CD4-positive, alpha-beta memory T cell (primary cell): Measurements from ENCODE around the gene KIAA0753. TPM values are rescaled to one million over a fixed set of nuclear protein-coding genes. Genes with fewer than 3 reads are reported as not detected.

Experiments used
- CTCF ChIA-PET: fragments of 350-600 bp; sonication (Branson Sonifier 250); formaldehyde crosslinking; loops from one replicate; lab custom pipeline; 2021; ENCODE audit warnings: inconsistent platforms; ENCODE audit not compliant: partially characterized antibody; lab: Charles Lee
- POLR2A ChIA-PET: fragments of 350-600 bp; sonication (Branson Sonifier 250); formaldehyde crosslinking; loops from one replicate; lab custom pipeline; 2021; ENCODE audit not compliant: partially characterized antibody; lab: Charles Lee
- DNase-seq, 5 donors: peaks; one replicate each; pipeline versions ENCODE4 v3.0.0 to v3.0.0-alpha.2; 2020 to 2022; ENCODE audit warnings: mixed read lengths in 1 of 5
- H3K27ac ChIP-seq: one replicate; pipeline ENCODE4 v1.7.0; 2013; ENCODE audit warnings: low read depth, low read length
- H3K27me3 ChIP-seq: 2 replicates; pipeline ENCODE4 v1.7.0; 2013; ENCODE audit warnings: mild to moderate bottlenecking, low read length, moderate library complexity; ENCODE audit not compliant: insufficient read depth
- H3K36me3 ChIP-seq: 2 replicates; pipeline ENCODE4 v1.7.0; 2013; ENCODE audit warnings: mild to moderate bottlenecking, low read length, moderate library complexity; ENCODE audit not compliant: insufficient read depth
- H3K4me1 ChIP-seq: 2 replicates; pipeline ENCODE4 v1.7.0; 2013; ENCODE audit warnings: mild to moderate bottlenecking, low read length, moderate library complexity; ENCODE audit not compliant: insufficient read depth
- H3K4me3 ChIP-seq, 2 donors: one replicate each; pipeline ENCODE4 v1.7.0; 2013; ENCODE audit warnings: low read length in 2 of 2, mild to moderate bottlenecking in 1 of 2
- H3K9me3 ChIP-seq, 2 donors: one replicate each; pipeline ENCODE4 v1.7.0; 2013; ENCODE audit warnings: low read length in 2 of 2, control low read depth in 1 of 2; ENCODE audit not compliant: control insufficient read depth in 1 of 2
- H3K27ac Mint-ChIP-seq, 7 donors: one replicate each; pipeline ENCODE4 v1.8.0; 2020 to 2021; ENCODE audit warnings: mixed read lengths in 7 of 7, mild to moderate bottlenecking in 6 of 7, inconsistent platforms in 3 of 7, moderate library complexity in 3 of 7
- H3K27me3 Mint-ChIP-seq, 2 donors: one replicate each; pipeline ENCODE4 v1.8.0; 2020 to 2021; ENCODE audit warnings: mixed read lengths in 2 of 2
- H3K36me3 Mint-ChIP-seq, 2 donors: one replicate each; pipeline ENCODE4 v1.8.0; 2020 to 2021; ENCODE audit warnings: mixed read lengths in 2 of 2, inconsistent platforms in 1 of 2, mild to moderate bottlenecking in 1 of 2
- H3K4me1 Mint-ChIP-seq, 4 donors: one replicate each; pipeline ENCODE4 v1.8.0; 2020 to 2021; ENCODE audit warnings: mixed read lengths in 4 of 4, mild to moderate bottlenecking in 1 of 4
- H3K4me3 Mint-ChIP-seq, 8 donors: one replicate each; pipeline ENCODE4 v1.8.0; 2020 to 2021; ENCODE audit warnings: mixed read lengths in 8 of 8, mild to moderate bottlenecking in 7 of 8, moderate library complexity in 6 of 8, inconsistent platforms in 3 of 8
- H3K9me3 Mint-ChIP-seq, 8 donors: one replicate each; pipeline ENCODE4 v1.8.0; 2020 to 2021; ENCODE audit warnings: mixed read lengths in 8 of 8, mild to moderate bottlenecking in 5 of 8, inconsistent platforms in 3 of 8, moderate library complexity in 1 of 8
- intact Hi-C: fragments of 100-400 bp; cut with micrococcal nuclease; formaldehyde crosslinking; loops from one replicate; pipeline ENCODE4 v1.15.1; 2023
- polyA plus RNA-seq, 2 donors: library from polyadenylated mRNA; unstranded; fragments of 300-500 nt; fragmentation: Illumina TruSeq; gene quantifications; one replicate each; pipeline ENCODE4 v1.2.3, GENCODE V29; 2021
- total RNA-seq, 2 experiments: library from RNA; stranded (reverse); gene quantifications; one replicate each; pipeline ENCODE4 v1.2.3, GENCODE V29; 2021

The KIAA0753 gene
- total and polyA plus RNA-seq, 4 experiments from 2014 or later = 1.8 to 18.6 (median 9.5) TPM

- DNase-seq = no peak
- peaks cover 23 to 53% of the 10 kb centered on the region in 2 donors for H3K36me3 Mint-ChIP-seq
- no peak overlapping the region for H3K4me3 ChIP-seq
- H3K27me3 Mint-ChIP-seq = no peaks in the 10 kb centered on the region
- H3K4me3 Mint-ChIP-seq = peak overlapping the region in 6 of 8 donors; percentile 29 to 96 (median 60)
- H3K9me3 Mint-ChIP-seq = no peaks in the 10 kb centered on the region
- peak overlapping the region; percentile 6 to 99 (median 80) for H3K27ac Mint-ChIP-seq
- H3K4me1 ChIP-seq = peaks cover 40% of the 10 kb centered on the region
- no peaks in the 10 kb centered on the region for H3K9me3 ChIP-seq
- intact Hi-C loops = loop anchor here (10.0 kb wide), 2 partner anchors 112 to 168 kb away; partner anchors contain the start of gene XAF1
- H3K27ac ChIP-seq = peak overlapping the region; percentile 81
- POLR2A ChIA-PET = interaction anchor here (3.4 to 5.6 kb wide), 2 partner anchors 8 to 15 kb away, joined by 30 to 78 read pairs; partner anchors contain the start of genes C17orf100 and MED31
- no peaks in the 10 kb centered on the region for H3K27me3 ChIP-seq
- H3K36me3 ChIP-seq = peaks cover 15% of the 10 kb centered on the region
- peaks cover 25 to 81% (median 51%) of the 10 kb centered on the region in 4 donors for H3K4me1 Mint-ChIP-seq
- CTCF ChIA-PET = interaction anchor here (1.5 to 1.9 kb wide), 2 partner anchors 9 to 24 kb away, joined by 3 to 9 read pairs; partner anchors contain the start of genes C17orf100 and MED31
These were observed 2.1 kb upstream of the KIAA0753 start for GRCh38 chr17:6642592-6642991.

- H3K4me1 Mint-ChIP-seq = peaks cover 20 to 72% (median 45%) of the 10 kb centered on the region in 4 donors
- H3K4me3 Mint-ChIP-seq = peak overlapping the region; percentile 95 to 98 (median 96)
- Histone ChIP-seq H3K36me3 (peaks cover 12% of the 10 kb centered on the region), H3K27me3 (no peaks in the 10 kb centered on the region), H3K9me3 (no peaks in the 10 kb centered on the region), H3K4me3 (peak overlapping the region; percentile 74 to 94), H3K27ac (peak overlapping the region; percentile 81), H3K4me1 (peaks cover 40% of the 10 kb centered on the region)
- peaks cover 18 to 43% of the 10 kb centered on the region in 2 donors for H3K36me3 Mint-ChIP-seq
- CTCF ChIA-PET = interaction anchor here (0.9 to 1.9 kb wide), 3 partner anchors 10 to 25 kb away, joined by 3 to 9 read pairs (median 3); partner anchors contain the start of genes C17orf100 and MED31
- H3K27ac Mint-ChIP-seq = peak overlapping the region; percentile 96 to 99 (median 98)
- DNase-seq = peak in 3 of 5 donors; percentile 18 to 47 (median 21)
- POLR2A ChIA-PET = interaction anchor here (0.6 to 5.6 kb wide), 9 partner anchors 9 to 1606 kb away, joined by 3 to 78 read pairs (median 4); partner anchors contain the start of genes C17orf100, CTC1, MED31 and NUP88
- intact Hi-C loops = loop anchor here (2.0 to 10.0 kb wide), 3 partner anchors 113 to 1057 kb away; partner anchors contain the start of genes NLRP1 and XAF1
- no peaks in the 10 kb centered on the region for H3K9me3 Mint-ChIP-seq
- no peaks in the 10 kb centered on the region for H3K27me3 Mint-ChIP-seq
These were observed 844 bp upstream of the KIAA0753 start for GRCh38 chr17:6641247-6641863.

- Histone ChIP-seq H3K4me3 (peak overlapping the region; percentile 74 to 94), H3K4me1 (peaks cover 40% of the 10 kb centered on the region), H3K9me3 (no peaks in the 10 kb centered on the region), H3K27ac (peak overlapping the region; percentile 81), H3K27me3 (no peaks in the 10 kb centered on the region), H3K36me3 (peaks cover 8% of the 10 kb centered on the region)
- peaks cover 16 to 34% of the 10 kb centered on the region in 2 donors for H3K36me3 Mint-ChIP-seq
- DNase-seq = peak in 1 of 5 donors; percentile 53
- intact Hi-C loops = loop anchor here (1.0 to 10.0 kb wide), 4 partner anchors 11 to 1055 kb away; partner anchors contain the start of genes C17orf100, MED31, NLRP1 and XAF1
- peak overlapping the region; percentile 95 to 98 (median 96) for H3K4me3 Mint-ChIP-seq
- H3K27ac Mint-ChIP-seq = peak overlapping the region; percentile 96 to 99 (median 98)
- H3K9me3 Mint-ChIP-seq = no peaks in the 10 kb centered on the region
- no peaks in the 10 kb centered on the region for H3K27me3 Mint-ChIP-seq
- ChIA-PET CTCF (no interaction called here), POLR2A (interaction anchor here (1.0 to 5.6 kb wide), 7 partner anchors 9 to 598 kb away, joined by 3 to 78 read pairs (median 3); partner anchors contain the start of genes C17orf100, MED31 and XAF1)
- H3K4me1 Mint-ChIP-seq = peaks cover 16 to 61% (median 40%) of the 10 kb centered on the region in 4 donors
These were observed 650 bp downstream of the KIAA0753 start for GRCh38 chr17:6639586-6640535.

GRCh38 chr17:6639014-6639585 is 1.4 kb downstream of the KIAA0753 start:
- no peaks in the 10 kb centered on the region for H3K27me3 Mint-ChIP-seq
- H3K27me3 ChIP-seq = no peaks in the 10 kb centered on the region
- intact Hi-C loops = no loop called here
- H3K36me3 Mint-ChIP-seq = peaks cover 16 to 32% of the 10 kb centered on the region in 2 donors
- peak overlapping the region; percentile 23 to 99 (median 86) for H3K27ac Mint-ChIP-seq
- CTCF ChIA-PET = no interaction called here
- peak overlapping the region; percentile 81 for H3K27ac ChIP-seq
- H3K36me3 ChIP-seq = peaks cover 8% of the 10 kb centered on the region
- H3K4me1 ChIP-seq = peaks cover 40% of the 10 kb centered on the region
- peak overlapping the region; percentile 17 to 94 for H3K4me3 ChIP-seq
- H3K9me3 Mint-ChIP-seq = no peaks in the 10 kb centered on the region
- POLR2A ChIA-PET = interaction anchor here (1.0 to 5.6 kb wide), 4 partner anchors 9 to 166 kb away, joined by 3 to 78 read pairs (median 16); partner anchors contain the start of genes C17orf100 and MED31
- DNase-seq = peak in 1 of 5 donors; percentile 33
- peak overlapping the region; percentile 95 to 98 (median 96) for H3K4me3 Mint-ChIP-seq
- no peaks in the 10 kb centered on the region for H3K9me3 ChIP-seq
- H3K4me1 Mint-ChIP-seq = peaks cover 12 to 55% (median 36%) of the 10 kb centered on the region in 4 donors

GRCh38 chr17:6638046-6638908 is 2.2 kb downstream of the KIAA0753 start:
- H3K4me3 Mint-ChIP-seq = peak overlapping the region in 7 of 8 donors; percentile 40 to 98 (median 81)
- intact Hi-C loops = no loop called here
- peak overlapping the region in 5 of 7 donors; percentile 74 to 96 (median 77) for H3K27ac Mint-ChIP-seq
- Histone ChIP-seq H3K4me3 (no peak overlapping the region), H3K36me3 (peaks cover 8% of the 10 kb centered on the region), H3K4me1 (peaks cover 33% of the 10 kb centered on the region), H3K9me3 (no peaks in the 10 kb centered on the region), H3K27ac (no peak overlapping the region), H3K27me3 (no peaks in the 10 kb centered on the region)
- POLR2A ChIA-PET = interaction anchor here (1.3 to 5.6 kb wide), 2 partner anchors 12 to 23 kb away, joined by 3 to 78 read pairs; partner anchors contain the start of genes C17orf100 and MED31
- peaks cover 20 to 30% of the 10 kb centered on the region in 2 donors for H3K36me3 Mint-ChIP-seq
- CTCF ChIA-PET = no interaction called here
- no peaks in the 10 kb centered on the region for H3K9me3 Mint-ChIP-seq
- H3K27me3 Mint-ChIP-seq = no peaks in the 10 kb centered on the region
- H3K4me1 Mint-ChIP-seq = peaks cover 12 to 51% (median 36%) of the 10 kb centered on the region in 4 donors
- DNase-seq = peak in 1 of 5 donors; percentile 36
